H1 (cell line): ENCODE data around the gene ALDH5A1. TPM values are rescaled to one million over a fixed set of nuclear protein-coding genes. Genes with fewer than 3 reads are reported as not detected.

Experiments
- CTCF ChIA-PET: fragments of 300-600 bp; sonication (Branson Sonifier 250); formaldehyde crosslinking; loops from one replicate; lab custom pipeline; 2021; ENCODE audit not compliant: partially characterized antibody; lab: Charles Lee
- POLR2A ChIA-PET: fragments of 300-600 bp; sonication (Branson Sonifier 250); formaldehyde crosslinking; loops from one replicate; lab custom pipeline; 2021; ENCODE audit warnings: inconsistent platforms; ENCODE audit not compliant: partially characterized antibody; lab: Charles Lee
- DNase-seq, 2 experiments: peaks; one replicate each; pipeline versions ENCODE4 v3.0.0 to v3.0.0-alpha.2; 2010 to 2022; ENCODE audit warnings: low spot score in 2 of 2, low read depth in 1 of 2, mixed read lengths in 1 of 2
- FAIRE-seq: peaks from 2 replicates; lab custom pipeline; 2011; peaks lifted over from hg19 to GRCh38; lab: Jason Lieb, UNC
- H2AFZ ChIP-seq: 2 replicates; pipeline ENCODE4 v1.8.1; 2012; ENCODE audit warnings: low read length, inconsistent platforms
- H2AK5ac ChIP-seq: 2 replicates; pipeline ENCODE4 v1.6.1; 2013; ENCODE audit warnings: low read depth, low read length
- H2BK120ac ChIP-seq: replicated peaks from 2 replicates; pipeline ENCODE3; 2013; ENCODE audit warnings: low read depth, low read length, inconsistent platforms
- H2BK12ac ChIP-seq: 2 replicates; pipeline ENCODE4 v1.6.1; 2013; ENCODE audit warnings: low read depth, low read length
- H2BK15ac ChIP-seq: 2 replicates; pipeline ENCODE4 v1.6.1; 2013; ENCODE audit warnings: low read length
- H2BK20ac ChIP-seq: 2 replicates; pipeline ENCODE4 v1.6.1; 2013; ENCODE audit warnings: low read length
- H2BK5ac ChIP-seq: 2 replicates; pipeline ENCODE4 v1.6.1; 2013; ENCODE audit warnings: low read depth, low read length
- H3K14ac ChIP-seq: 2 replicates; pipeline ENCODE4 v1.6.1; 2013; ENCODE audit warnings: inconsistent platforms; ENCODE audit not compliant: insufficient read length
- H3K18ac ChIP-seq: 2 replicates; pipeline ENCODE4 v1.6.1; 2013; ENCODE audit warnings: low read length; ENCODE audit errors: extremely low read depth
- H3K23ac ChIP-seq: 2 replicates; pipeline ENCODE4 v1.6.1; 2013; ENCODE audit warnings: inconsistent platforms; ENCODE audit not compliant: insufficient read length
- H3K23me2 ChIP-seq: 2 replicates; pipeline ENCODE4 v1.6.1; 2013; ENCODE audit warnings: low read depth, low read length
- H3K27ac ChIP-seq: 2 replicates; pipeline ENCODE4 v1.6.1; 2011; ENCODE audit warnings: low read depth, low read length, inconsistent platforms
- H3K27me3 ChIP-seq, 4 experiments: replicated peaks in 1 of 4; 1 replicate in 1 of 4; 2 replicates in 3 of 4; pipeline versions ENCODE4 v1.6.1 to v1.8.1; 2011 to 2013; ENCODE audit warnings: low read length in 3 of 4, mild to moderate bottlenecking in 3 of 4, inconsistent platforms in 2 of 4, mixed read lengths in 2 of 4, moderate library complexity in 1 of 4; ENCODE audit not compliant: control insufficient read depth in 3 of 4, insufficient read depth in 3 of 4; ENCODE audit errors: extremely low read depth in 1 of 4
- H3K36me3 ChIP-seq, 4 experiments: 2 replicates each; pipeline versions ENCODE4 v1.6.1 to v1.8.1; 2011 to 2013; ENCODE audit warnings: mild to moderate bottlenecking in 4 of 4, low read length in 3 of 4, moderate library complexity in 2 of 4, control low read depth in 1 of 4, inconsistent platforms in 1 of 4; ENCODE audit not compliant: insufficient read depth in 4 of 4, control insufficient read depth in 2 of 4
- H3K4ac ChIP-seq: replicated peaks from 2 replicates; pipeline ENCODE3; 2013; ENCODE audit warnings: low read length, low read depth, mixed read lengths, inconsistent platforms; ENCODE audit not compliant: insufficient read length
- H3K4me1 ChIP-seq, 4 experiments: replicated peaks in 1 of 4; 1 replicate in 1 of 4; 2 replicates in 3 of 4; pipeline versions ENCODE4 v1.6.1 to v1.8.1; 2011 to 2013; ENCODE audit warnings: low read length in 3 of 4, inconsistent platforms in 2 of 4, mixed read lengths in 1 of 4; ENCODE audit not compliant: insufficient read depth in 4 of 4, control insufficient read depth in 3 of 4
- H3K4me2 ChIP-seq, 2 experiments: 2 replicates each; pipeline versions ENCODE4 v1.6.1 to v1.8.1; 2011 to 2013; ENCODE audit warnings: low read depth in 2 of 2, low read length in 2 of 2, control low read depth in 1 of 2, inconsistent platforms in 1 of 2, mild to moderate bottlenecking in 1 of 2; ENCODE audit not compliant: insufficient read depth in 1 of 2
- H3K4me3 ChIP-seq, 4 experiments: fragments of 200-600, 300-600 bp in 1 of 4; sonication (generic), shearing (Covaris generic), sonication (Bioruptor Twin) in 1 of 4; 2 replicates each; pipeline versions ENCODE4 v1.5.1 to v1.8.1; 2011 to 2016; ENCODE audit warnings: low read length in 4 of 4, low read depth in 3 of 4, control low read depth in 2 of 4, inconsistent platforms in 2 of 4, mild to moderate bottlenecking in 2 of 4, mixed read lengths in 1 of 4, moderate library complexity in 1 of 4; ENCODE audit not compliant: insufficient read depth in 2 of 4; ENCODE audit errors: extremely low read depth in 1 of 4
- H3K56ac ChIP-seq: replicated peaks from 2 replicates; pipeline ENCODE3; 2013; ENCODE audit warnings: low read depth, mild to moderate bottlenecking, mixed read lengths, low read length, inconsistent platforms; ENCODE audit not compliant: insufficient read length
- H3K79me1 ChIP-seq: 2 replicates; pipeline ENCODE4 v1.6.1; 2013; ENCODE audit warnings: low read depth, low read length, control low read depth
- H3K79me2 ChIP-seq, 2 experiments: 2 replicates each; pipeline versions ENCODE4 v1.6.1 to v1.8.1; 2012 to 2013; ENCODE audit warnings: low read length in 2 of 2, mild to moderate bottlenecking in 2 of 2, inconsistent platforms in 1 of 2; ENCODE audit not compliant: insufficient read depth in 2 of 2, control insufficient read depth in 1 of 2
- H3K9ac ChIP-seq, 4 experiments: replicated peaks in 1 of 4; 1 replicate in 1 of 4; 2 replicates in 3 of 4; pipeline versions ENCODE4 v1.6.1 to v1.8.1; 2011 to 2013; ENCODE audit warnings: low read depth in 3 of 4, low read length in 3 of 4, control low read depth in 2 of 4, mild to moderate bottlenecking in 2 of 4, moderate library complexity in 2 of 4, inconsistent platforms in 1 of 4; ENCODE audit errors: extremely low read depth in 1 of 4
- H3K9me3 ChIP-seq, 2 experiments: 2 replicates each; pipeline versions ENCODE4 v1.6.1 to v1.8.1; 2012 to 2013; ENCODE audit warnings: mild to moderate bottlenecking in 2 of 2, moderate library complexity in 2 of 2, control low read depth in 1 of 2, inconsistent platforms in 1 of 2, low read depth in 1 of 2, low read length in 1 of 2, mixed read lengths in 1 of 2; ENCODE audit not compliant: insufficient read depth in 2 of 2
- H4K20me1 ChIP-seq, 2 experiments: replicated peaks in 1 of 2; 2 replicates each; pipeline versions ENCODE3 to v1.8.1; 2011 to 2013; ENCODE audit warnings: inconsistent platforms in 2 of 2, low read length in 2 of 2, mild to moderate bottlenecking in 1 of 2; ENCODE audit not compliant: insufficient read depth in 2 of 2, control insufficient read depth in 1 of 2
- H4K5ac ChIP-seq: 2 replicates; pipeline ENCODE4 v1.6.1; 2013; ENCODE audit warnings: low read length, low read depth, mixed read lengths, inconsistent platforms; ENCODE audit not compliant: insufficient read length
- H4K8ac ChIP-seq: 2 replicates; pipeline ENCODE4 v1.8.0; 2013; ENCODE audit warnings: mild to moderate bottlenecking, moderate library complexity, low read length, inconsistent platforms; ENCODE audit not compliant: insufficient read depth; ENCODE audit errors: extremely low read depth
- H4K91ac ChIP-seq: replicated peaks from 2 replicates; pipeline ENCODE3; 2013; ENCODE audit warnings: low read length, mixed read lengths, inconsistent platforms; ENCODE audit not compliant: insufficient read length
- CHD2 ChIP-seq: IDR thresholded peaks from 2 replicates; pipeline ENCODE4 v1.6.1; 2012; ENCODE audit warnings: low read length, improper control_type of control experiment
- CTCF ChIP-seq, 3 experiments: IDR thresholded peaks; 1 replicate in 2 of 3; 2 replicates in 1 of 3; pipeline versions ENCODE4 v1.5.1 to v1.6.1; 2011; ENCODE audit warnings: low read length in 3 of 3, mild to moderate bottlenecking in 3 of 3, inconsistent platforms in 2 of 3, low read depth in 1 of 3, moderate library complexity in 1 of 3; ENCODE audit not compliant: insufficient read depth in 1 of 3; ENCODE audit errors: control extremely low read depth in 1 of 3
- RAD21 ChIP-seq, 2 experiments: IDR thresholded peaks in 1 of 2; conservative IDR thresholded peaks in 1 of 2; 2 replicates each; pipeline ENCODE4 v1.6.1; 2011; ENCODE audit warnings: low read depth in 2 of 2, low read length in 2 of 2, improper control_type of control experiment in 1 of 2, inconsistent platforms in 1 of 2, mild to moderate bottlenecking in 1 of 2, moderate library complexity in 1 of 2
- TAF1 ChIP-seq: IDR thresholded peaks from 2 replicates; pipeline ENCODE4 v1.6.1; 2011; ENCODE audit warnings: mild to moderate bottlenecking, low read depth, low read length
- WGBS, 2 experiments: shearing (Covaris generic) in 1 of 2; methylation state at CpG; one replicate each; pipeline versions ENCODE4 v1.1.6 to v1.1.7; 2013 to 2015; ENCODE audit warnings: low lambda C conversion rate in 2 of 2, mixed read lengths in 2 of 2, inconsistent platforms in 1 of 2, low coverage in 1 of 2, missing lambda C conversion rate in 1 of 2; ENCODE audit not compliant: insufficient replicate concordance in 2 of 2, insufficient coverage in 1 of 2, insufficient read length in 1 of 2; ENCODE audit errors: extremely low coverage in 1 of 2, missing lambda C conversion rate in 1 of 2; 5-methylcytosine and 5-hydroxymethylcytosine counted together
- polyA plus RNA-seq, 7 experiments: library from polyadenylated mRNA; depleted of rRNA in 3 of 7; stranded (reverse) in 5 of 7; unstranded in 2 of 7; fragments of >200 nt in 5 of 7; fragments of 200-250 nt in 2 of 7; gene quantifications; 1 replicate in 5 of 7; 2 replicates in 1 of 7; 4 replicates in 1 of 7; pipeline versions ENCODE4 v1.2.1 to v1.2.3, GENCODE V29; 2011 to 2013; ENCODE audit warnings: missing spikeins in 2 of 7, mixed read lengths in 2 of 7
- total RNA-seq: library from RNA; stranded (reverse); fragmentation: NEBNext Ultra II Directional; extraction: Animal tissue kit (Norgen Biotek cat#: 25700); gene quantifications from 2 replicates; pipeline ENCODE4 v1.2.1, GENCODE V29; 2021

ALDH5A1 gene
- total and polyA plus RNA-seq, 2 of the 8 experiments (the other 6 are each of a cell fraction or from before 2014, with no cell fraction given), result 1.5 to 2.4 TPM

DNA sequence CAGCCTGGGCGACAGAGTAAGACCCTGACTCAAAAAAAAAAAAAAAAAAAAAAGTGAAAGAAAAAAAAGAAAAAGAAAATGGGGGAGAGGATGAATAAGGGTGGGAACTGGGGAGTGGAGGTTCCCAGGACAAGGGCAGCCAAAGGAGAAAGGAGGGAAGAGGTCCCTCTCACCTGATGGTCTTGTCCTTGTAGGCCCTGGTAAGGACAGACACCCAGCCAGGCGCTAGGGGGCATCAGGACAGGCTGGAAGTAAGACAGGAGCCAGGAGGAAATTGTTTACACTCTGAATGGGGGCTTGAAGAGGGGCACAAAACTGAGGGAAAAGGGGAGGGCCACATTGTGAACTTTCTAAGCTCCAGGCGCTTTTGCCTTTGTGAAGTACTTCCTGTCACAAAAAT, 2.3 kb upstream of the ALDH5A1 start:
- H3K56ac ChIP-seq, result no peak overlapping the region
- H3K27ac ChIP-seq, result no peak overlapping the region
- H3K79me2 ChIP-seq, result no peaks in the 10 kb centered on the region
- H2BK20ac ChIP-seq, result no peak overlapping the region
- H2AK5ac ChIP-seq, result no peak overlapping the region
- H3K4ac ChIP-seq, result no peak overlapping the region
- no peak overlapping the region for H3K18ac ChIP-seq
- no peak for FAIRE-seq
- 39% methylated on average over 2 of the region's 3 CpGs; no CpG with 5 or more reads in 1 of the 2 experiments for WGBS, 2 experiments
- H3K27me3 ChIP-seq, result peaks cover 0 to 24% (median 8%) of the 10 kb centered on the region in 4 experiments; a peak in 6 of 7 replicates
- no peak for TF ChIP-seq TAF1
- peak; percentile 15 to 41; a peak in 2 of 4 replicates for TF ChIP-seq RAD21 (IDR thresholded peaks at IDR 0.05 in 1 of 2, conservative IDR thresholded peaks at IDR 0.05 in 1 of 2; ENCODE audit: low read depth in 2 of 2, low read length in 2 of 2)
- no peak for TF ChIP-seq CHD2
- TF ChIP-seq CTCF (IDR thresholded peaks at IDR 0.05; ENCODE audit: control extremely low read depth in 1 of 3, insufficient read depth in 1 of 3, low read depth in 1 of 3, low read length in 3 of 3), result peak; percentile 62 to 75 (median 67)
- H2BK120ac ChIP-seq, result no peak overlapping the region
- no peak overlapping the region for H3K4me3 ChIP-seq
- H2BK15ac ChIP-seq, result no peak overlapping the region
- H3K79me1 ChIP-seq, result no peaks in the 10 kb centered on the region
- H4K5ac ChIP-seq, result no peak overlapping the region
- H2BK12ac ChIP-seq, result no peak overlapping the region
- H3K9me3 ChIP-seq, result 0 out of 4 replicates have a peak, but pooled peaks cover 0 to 2% of the 10 kb centered on the region in 2 experiments
- H4K91ac ChIP-seq, result no peak overlapping the region
- no peak overlapping the region for H3K14ac ChIP-seq
- ChIA-PET CTCF (interaction anchor here (0.6 to 8.4 kb wide), 15 partner anchors 10 to 426 kb away, joined by 3 to 67 read pairs (median 4); no protein-coding TSS in a partner anchor), POLR2A (no interaction called here)
- no peaks in the 10 kb centered on the region for H4K20me1 ChIP-seq
- no peak overlapping the region for H2BK5ac ChIP-seq
- H4K8ac ChIP-seq, result no peak overlapping the region
- H3K4me1 ChIP-seq, result peaks cover 0 to 7% (median 3%) of the 10 kb centered on the region in 4 experiments; a peak in 4 of 7 replicates
- peaks cover 7% of the 10 kb centered on the region; the same call in 1 of the 2 replicates for H3K23me2 ChIP-seq
- no peak overlapping the region for H3K9ac ChIP-seq
- DNase-seq, result no peak
- H3K36me3 ChIP-seq, result no peaks in the 10 kb centered on the region
- H2AFZ ChIP-seq, result no peak overlapping the region
- no peak overlapping the region for H3K23ac ChIP-seq
- H3K4me2 ChIP-seq, result no peak overlapping the region
